ENCODE results near the gene ANKRD18B. TPM values are rescaled to one million over a fixed set of nuclear protein-coding genes. Genes with fewer than 3 reads are reported as not detected.

ANKRD18B gene
- total RNA-seq, 4 donors from 2014 or later, result not detected

DNA sequence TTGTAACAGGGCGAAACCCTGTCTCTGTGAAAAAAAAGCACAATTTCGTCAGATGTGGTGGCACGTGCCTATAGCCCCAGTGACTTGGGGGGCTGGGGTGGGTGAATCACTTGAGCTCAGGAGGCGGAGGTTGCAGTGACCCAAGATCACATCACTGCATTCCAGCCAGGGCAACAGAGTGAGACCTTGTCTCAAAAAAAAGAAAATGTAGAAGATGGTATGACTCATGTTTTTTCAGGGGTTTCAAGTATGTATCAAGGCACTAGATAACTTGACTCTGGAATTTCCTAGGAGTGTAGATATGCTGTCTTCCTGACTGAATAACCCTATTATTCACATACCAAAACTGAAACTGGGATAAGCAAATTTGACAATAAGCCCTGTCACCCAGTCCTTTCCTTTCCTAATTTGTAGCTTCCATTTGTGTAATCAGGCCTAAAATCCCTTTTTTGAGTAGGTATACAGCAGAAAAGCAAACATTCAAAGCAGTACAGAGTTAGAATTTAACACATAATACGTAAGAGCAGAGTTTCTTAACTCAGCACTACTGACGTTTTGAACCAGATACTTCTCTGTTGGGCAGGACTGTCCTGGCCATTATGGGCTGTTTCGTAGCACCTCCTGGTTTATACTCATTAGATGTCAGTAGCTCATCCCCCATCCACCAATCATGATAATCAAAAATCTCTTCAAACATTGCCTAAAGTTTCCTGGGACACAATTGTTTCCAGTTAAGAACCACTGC, 17.3 kb upstream of the ANKRD18B start:
- TF ChIP-seq, protein P1, sequence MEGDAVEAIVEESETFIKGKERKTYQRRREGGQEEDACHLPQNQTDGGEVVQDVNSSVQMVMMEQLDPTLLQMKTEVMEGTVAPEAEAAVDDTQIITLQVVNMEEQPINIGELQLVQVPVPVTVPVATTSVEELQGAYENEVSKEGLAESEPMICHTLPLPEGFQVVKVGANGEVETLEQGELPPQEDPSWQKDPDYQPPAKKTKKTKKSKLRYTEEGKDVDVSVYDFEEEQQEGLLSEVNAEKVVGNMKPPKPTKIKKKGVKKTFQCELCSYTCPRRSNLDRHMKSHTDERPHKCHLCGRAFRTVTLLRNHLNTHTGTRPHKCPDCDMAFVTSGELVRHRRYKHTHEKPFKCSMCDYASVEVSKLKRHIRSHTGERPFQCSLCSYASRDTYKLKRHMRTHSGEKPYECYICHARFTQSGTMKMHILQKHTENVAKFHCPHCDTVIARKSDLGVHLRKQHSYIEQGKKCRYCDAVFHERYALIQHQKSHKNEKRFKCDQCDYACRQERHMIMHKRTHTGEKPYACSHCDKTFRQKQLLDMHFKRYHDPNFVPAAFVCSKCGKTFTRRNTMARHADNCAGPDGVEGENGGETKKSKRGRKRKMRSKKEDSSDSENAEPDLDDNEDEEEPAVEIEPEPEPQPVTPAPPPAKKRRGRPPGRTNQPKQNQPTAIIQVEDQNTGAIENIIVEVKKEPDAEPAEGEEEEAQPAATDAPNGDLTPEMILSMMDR (IDR thresholded peaks at IDR 0.05; ENCODE audit: low read depth), result no peak

DNA sequence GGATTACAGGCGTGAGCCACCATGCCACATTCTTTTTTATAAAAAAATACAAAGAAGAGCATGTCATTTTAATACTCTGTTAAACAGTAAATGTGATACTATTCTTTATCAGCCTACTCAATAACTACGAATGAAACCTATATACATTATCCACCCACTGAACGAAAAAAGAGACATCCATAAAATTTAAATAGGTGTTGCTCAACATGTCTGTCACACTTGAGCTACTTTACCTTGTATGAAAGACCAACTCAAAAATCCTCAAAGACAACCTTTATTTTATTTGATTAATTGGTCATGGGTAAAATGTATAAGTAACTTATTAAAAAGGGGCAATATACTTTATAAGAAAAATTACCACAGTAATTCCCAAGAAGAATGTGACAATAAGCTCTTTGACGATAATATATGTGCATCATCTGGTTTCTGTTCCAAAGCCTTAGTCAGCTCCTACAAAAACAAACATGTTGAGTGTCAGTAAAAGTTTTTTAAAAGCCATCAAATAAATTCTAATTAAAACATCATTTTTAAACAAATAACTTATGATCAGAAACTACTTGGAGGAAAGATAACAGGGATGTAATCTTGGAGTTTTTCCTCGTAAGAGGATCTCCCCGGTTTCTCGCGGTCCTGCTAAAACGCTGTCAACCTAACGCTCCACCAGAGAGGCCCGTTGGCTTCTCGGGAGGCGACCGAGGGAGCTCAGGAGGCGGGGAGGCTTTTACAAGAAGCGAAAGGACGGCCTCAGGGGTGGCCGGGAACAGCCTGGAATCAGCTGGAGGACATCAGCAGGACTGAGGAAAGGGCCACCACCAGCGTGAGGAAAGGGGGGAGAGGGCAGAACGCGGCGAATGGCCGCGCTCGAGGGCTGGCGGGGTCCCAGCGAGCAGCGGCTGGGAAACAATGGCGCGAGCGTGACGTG, 13.5 kb upstream of the ANKRD18B start:
- TF ChIP-seq, protein P1 (IDR thresholded peaks at IDR 0.05; ENCODE audit: low read depth), result no peak

DNA sequence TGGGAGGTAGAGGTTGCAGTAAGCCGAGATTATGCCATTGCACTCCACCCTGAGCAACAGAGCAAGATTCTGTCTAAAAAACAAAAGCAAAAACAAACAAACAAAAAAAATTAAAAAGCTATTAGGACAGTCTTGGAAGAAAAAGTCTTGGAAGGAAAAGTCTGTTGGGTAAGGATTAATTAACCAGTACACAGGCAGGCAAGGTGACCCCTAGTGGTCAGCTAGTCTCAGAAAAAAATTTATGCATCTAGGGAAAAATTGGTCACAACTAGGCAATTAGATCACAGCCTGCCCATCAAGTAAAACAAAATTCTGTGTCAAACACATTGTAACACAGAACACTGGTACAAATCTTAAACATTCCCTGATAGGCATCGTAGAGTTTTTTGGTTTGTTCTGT, 6.7 kb upstream of the ANKRD18B start:
- TF ChIP-seq, protein P1 (IDR thresholded peaks at IDR 0.05; ENCODE audit: low read depth), result no peak

DNA sequence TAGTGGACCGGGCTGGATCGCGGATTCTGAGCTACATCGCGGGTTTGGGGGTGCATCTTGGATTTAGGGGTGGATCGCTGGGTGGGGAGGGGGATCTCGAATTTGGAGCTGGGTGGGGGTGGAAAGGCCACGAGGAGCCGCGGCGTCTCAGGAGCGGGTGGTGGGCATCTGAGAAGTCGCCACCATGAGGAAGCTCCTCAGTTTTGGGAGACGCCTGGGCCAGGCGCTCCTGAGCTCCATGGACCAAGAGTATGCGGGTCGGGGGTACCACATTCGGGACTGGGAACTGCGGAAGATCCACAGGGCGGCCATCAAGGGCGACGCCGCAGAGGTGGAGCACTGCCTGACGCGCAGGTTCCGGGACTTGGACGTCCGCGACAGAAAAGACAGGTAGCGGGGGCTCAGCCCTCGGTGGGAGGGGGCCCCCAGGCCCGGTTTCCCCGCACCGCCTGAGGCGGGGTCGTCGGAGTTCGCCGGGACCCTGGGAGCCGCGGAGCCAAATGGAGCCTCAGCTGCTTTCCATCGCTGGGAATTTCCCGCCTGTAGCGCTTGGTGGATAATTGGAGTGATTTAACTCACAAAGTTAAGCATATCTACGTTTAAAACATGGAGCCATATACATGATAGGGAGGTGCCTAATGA, 376 bp downstream of the ANKRD18B start:
- TF ChIP-seq, protein P1 (IDR thresholded peaks at IDR 0.05; ENCODE audit: low read depth), result no peak

DNA sequence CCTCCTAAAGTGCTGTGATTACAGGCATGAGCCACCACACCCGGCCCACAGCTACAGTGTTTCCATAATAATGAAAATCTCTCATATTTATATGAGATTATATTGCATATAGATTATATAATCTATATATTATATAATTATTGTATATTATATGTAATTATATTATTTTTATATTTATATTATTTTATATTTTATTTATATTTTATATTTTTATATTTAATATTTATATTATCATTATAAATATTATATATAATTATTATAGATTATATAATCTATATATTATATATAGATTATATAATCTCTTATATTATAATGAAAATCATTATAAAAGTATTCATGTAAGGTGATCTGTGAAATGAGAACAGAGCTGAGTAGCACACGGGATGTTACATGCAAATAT, 11.5 kb downstream of the ANKRD18B start:
- TF ChIP-seq, protein P1 (IDR thresholded peaks at IDR 0.05; ENCODE audit: low read depth), result no peak

DNA sequence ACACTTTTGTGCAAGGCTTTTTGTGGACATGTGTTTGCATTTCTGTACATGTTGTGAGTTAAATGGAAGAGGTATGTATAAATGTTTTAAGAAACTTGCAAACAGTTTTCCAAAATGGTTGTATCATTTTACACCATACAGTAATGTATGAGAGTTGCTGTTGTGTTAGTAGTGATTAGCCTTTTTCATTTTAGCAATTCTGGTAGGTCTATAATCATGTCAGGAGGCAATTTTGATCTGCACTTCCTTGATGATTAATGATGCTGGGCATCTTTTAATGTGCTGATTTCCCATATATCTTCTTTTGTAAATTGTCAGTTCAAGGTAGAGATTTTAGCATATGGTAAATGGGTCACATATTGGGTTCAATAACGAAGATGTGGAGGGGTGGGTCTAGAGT, 87.3 kb downstream of the ANKRD18B start:
- TF ChIP-seq, protein P1 (IDR thresholded peaks at IDR 0.05; ENCODE audit: low read depth), result no peak
